HG03045 (cell line): ENCODE results near the gene GRPR.

ENCODE experiments used
- ATAC-seq: cut with Tn5 transposase; IDR thresholded peaks from one replicate; pipeline ENCODE4 v1.9.1; 2021; ENCODE audit warnings: mild to moderate bottlenecking, moderate library complexity; ENCODE audit not compliant: unreplicated experiment

Gene GRPR

GRCh38 chrX:16123222-16123786 is at the start of gene GRPR:
Gene GRPR (plus strand): TSS chrX:16123565. CDS start chrX:16123954, 389 bp downstream.
- ATAC-seq = peak; percentile 69

DNA sequence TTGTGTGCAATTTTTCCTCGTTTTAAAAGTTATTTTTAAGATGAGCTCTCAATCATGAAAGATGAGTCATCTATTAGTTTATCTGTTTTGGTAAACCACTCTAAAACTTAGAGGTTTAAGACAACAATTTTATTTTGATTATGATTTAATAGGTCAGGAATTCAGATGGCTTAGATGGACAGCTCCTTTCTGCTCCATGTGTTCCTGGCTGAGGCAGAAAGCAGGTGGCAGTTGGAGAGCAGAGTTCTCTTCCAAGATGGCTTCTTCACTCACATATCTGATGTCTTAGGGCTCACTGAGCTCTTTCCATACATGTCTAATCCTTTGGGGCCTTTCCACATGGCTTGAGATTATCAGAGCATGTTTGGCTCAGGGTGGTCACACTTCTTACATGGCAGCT is 48.3 kb upstream of the GRPR start:
- no peak for ATAC-seq

DNA sequence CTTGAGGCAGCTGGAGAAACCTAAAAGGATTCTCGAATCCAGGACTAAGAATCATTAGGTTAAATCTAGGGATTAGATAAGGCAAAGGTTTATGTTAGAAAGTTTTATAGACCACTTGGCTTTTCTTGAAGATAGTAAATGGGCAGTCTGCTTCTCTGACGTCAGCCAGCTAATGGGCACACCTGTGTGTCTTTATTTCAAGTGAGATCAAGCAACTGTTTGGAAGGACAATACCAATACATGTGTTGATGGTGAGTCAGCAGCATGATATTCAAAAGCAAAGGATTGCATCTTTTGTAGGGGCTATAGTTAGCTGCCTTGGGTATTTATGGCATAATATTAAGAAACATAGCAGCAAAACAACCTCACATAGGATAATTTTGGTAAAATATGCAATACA is 46.5 kb upstream of the GRPR start:
- no peak for ATAC-seq

GRCh38 chrX:16077811-16078210 is 45.6 kb upstream of the GRPR start:
- no peak for ATAC-seq

DNA sequence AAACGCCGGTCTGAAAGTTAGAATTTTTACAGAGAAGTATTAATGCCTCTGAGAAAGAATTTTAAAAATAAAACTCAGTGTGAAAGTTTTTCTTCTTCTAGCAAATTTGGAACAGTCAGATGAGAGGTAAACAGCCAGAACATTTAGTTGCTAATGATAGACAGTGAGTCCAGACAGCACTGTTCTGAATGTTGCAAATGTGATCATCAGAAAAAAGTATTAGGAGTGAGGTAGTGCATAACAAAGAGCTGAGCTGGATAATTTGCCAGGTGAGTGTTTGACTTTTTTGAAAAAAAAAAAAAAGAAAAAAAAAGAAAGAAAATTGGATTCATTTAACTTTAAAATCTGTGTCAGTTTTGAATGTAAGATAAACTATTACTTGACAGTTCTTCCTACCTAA is 42.0 kb upstream of the GRPR start:
- ATAC-seq = no peak

GRCh38 chrX:16082470-16083085 is 40.8 kb upstream of the GRPR start:
- ATAC-seq = no peak

DNA sequence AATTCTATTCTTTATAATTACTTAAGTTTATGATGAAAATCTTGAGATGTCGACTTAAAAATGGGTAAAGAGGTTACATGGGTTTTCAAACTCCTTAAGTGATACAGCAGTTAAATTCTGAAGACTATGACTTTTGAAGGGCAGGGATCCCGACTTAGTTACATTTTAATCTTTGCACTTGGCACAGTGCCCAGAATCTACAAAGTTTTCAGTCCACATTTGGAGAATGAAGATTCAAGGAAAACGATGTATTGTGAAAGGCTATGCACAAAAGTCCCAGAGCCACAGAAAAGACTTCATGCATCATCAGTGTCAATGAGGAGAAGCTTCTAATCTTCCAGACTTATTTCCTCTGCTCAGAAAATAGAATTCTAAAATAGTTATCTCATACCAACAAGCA is 36.3 kb upstream of the GRPR start:
- ATAC-seq = no peak

GRCh38 chrX:16089086-16089485 is 34.3 kb upstream of the GRPR start:
- ATAC-seq = no peak

DNA sequence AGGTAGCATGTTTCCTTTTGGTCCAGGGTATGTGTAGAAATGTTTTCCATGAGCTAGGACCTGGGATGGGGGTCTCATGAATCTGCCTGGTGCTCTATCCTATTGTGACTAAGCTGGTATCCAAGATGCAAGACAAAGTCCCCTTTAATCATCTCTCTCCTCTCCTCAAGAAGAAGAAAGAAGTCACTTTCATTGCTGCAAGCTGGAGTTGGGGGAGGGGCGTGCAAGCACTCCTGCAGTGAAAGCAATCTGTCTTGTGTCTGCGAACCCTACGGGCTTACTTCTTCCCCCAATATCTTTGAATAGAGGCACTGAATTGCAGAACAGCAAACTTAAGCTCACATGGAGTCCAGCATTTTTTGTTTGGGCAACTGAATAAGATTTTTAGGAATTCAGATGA is 27.2 kb upstream of the GRPR start:
- ATAC-seq = no peak

GRCh38 chrX:16100673-16101072 is 22.7 kb upstream of the GRPR start:
- ATAC-seq = no peak

GRCh38 chrX:16101581-16101980 is 21.8 kb upstream of the GRPR start:
- ATAC-seq = no peak

GRCh38 chrX:16103625-16104024 is 19.7 kb upstream of the GRPR start:
- no peak for ATAC-seq

DNA sequence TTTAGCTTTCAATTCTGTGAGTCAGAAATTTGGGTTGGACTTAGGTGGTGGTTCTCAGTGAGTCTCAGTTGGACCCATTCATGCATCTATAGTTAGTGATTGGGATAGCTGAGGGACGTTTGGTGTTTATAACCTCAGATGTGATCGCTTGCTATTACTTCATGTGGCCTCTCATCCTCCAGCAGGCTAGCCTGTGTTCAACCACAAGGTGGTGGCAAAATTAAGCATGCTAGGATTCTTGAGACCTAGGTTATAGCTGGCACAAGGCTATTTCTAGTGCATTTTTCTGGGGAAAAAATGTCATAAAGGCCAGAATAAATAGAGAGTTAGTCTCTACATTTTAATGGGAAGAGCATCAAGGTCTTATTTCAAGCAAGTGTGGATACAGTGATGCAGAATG is 10.9 kb upstream of the GRPR start:
- ATAC-seq = no peak

DNA sequence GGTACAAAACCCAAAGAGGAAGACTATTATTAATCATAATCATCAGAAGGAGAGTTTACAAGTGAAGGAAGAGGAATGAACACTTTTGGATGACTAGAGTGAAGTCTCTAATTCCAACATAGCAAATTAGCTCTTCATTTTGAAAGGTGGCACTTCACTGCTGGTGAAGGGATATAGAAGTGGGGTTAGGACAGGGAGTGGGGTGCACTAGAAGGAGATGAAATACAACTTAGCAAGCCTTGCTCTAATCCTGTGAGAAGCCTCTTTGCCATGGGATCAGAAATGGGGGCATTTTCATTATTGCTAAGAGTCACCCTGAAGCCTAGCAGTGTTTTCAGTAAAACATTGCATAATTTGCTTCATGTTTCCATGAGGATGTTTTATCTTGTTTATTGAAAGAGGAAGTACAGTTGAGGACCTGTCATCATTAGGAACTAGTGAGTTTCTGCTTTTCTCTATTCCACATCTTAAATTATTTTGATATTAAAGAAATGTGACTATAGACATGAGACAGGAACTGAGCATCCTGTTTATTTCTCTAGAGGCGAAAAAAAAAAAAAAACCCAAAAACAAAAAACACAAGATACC is 9.3 kb upstream of the GRPR start:
- ATAC-seq = no peak

DNA sequence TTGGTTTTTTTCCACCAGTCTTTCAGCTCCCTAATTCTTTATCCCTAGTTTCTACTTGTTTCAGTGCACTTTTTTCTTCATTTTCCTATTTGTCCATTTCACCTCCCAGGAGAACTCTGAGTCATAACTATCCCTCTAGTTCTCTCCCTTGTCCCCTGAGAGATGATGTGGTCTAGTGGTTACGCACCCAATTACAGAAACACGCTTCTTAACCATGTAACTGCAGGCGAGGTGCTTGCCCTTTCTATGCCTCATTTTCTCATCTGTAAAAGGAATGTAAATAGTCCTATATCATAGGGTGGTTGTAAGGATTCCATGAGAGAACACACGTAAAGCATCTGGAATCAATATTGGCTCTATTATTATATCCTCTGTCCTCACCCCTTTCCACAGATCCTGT is 8.8 kb upstream of the GRPR start:
- no peak for ATAC-seq

DNA sequence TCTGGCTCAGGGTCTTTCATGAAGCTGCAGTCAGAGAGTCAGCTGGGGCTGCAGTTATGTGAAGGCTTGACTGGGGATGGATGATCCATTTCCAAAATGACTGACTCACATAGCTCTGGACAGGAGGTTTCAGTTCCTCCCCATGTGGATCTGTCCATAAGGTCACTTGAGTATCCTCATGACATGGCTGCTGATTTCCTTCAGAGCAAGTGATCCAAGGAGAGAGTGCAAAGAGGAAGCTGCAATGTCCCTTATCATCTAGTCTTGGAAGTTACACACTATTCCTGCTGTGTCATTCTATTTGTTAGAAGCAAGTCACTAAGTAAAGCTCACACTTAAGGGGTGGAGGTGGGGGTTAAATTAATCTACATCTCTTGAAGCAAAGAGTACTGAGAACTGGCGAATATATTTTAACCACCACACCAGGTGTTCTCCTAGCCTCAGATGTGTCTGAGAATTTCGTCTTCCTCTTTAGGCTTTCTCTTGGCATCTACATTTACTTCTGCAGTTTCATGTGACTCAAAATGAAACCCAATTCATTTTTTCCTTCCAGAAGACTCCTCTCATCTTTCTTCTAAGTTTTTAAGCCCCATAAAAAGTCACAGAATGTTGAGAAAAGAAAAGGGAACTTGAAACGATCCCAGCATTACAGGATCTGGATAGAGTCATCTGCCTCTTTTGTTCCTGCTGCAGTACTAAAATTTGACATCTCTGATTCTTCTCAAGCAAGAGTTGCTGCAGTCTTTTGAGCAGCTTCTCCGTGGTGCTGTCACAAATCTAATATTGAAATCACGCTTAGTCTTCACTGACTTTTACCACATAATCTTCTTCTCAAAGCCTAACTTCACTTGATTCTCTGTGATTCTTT is 3.8 kb upstream of the GRPR start:
- peak; percentile 79 for ATAC-seq

- ATAC-seq = no peak
These were observed 2.9 kb upstream of the GRPR start for GRCh38 chrX:16120431-16120830.

- no peak for ATAC-seq
These were observed 836 bp downstream of the GRPR start for GRCh38 chrX:16124201-16124600.

DNA sequence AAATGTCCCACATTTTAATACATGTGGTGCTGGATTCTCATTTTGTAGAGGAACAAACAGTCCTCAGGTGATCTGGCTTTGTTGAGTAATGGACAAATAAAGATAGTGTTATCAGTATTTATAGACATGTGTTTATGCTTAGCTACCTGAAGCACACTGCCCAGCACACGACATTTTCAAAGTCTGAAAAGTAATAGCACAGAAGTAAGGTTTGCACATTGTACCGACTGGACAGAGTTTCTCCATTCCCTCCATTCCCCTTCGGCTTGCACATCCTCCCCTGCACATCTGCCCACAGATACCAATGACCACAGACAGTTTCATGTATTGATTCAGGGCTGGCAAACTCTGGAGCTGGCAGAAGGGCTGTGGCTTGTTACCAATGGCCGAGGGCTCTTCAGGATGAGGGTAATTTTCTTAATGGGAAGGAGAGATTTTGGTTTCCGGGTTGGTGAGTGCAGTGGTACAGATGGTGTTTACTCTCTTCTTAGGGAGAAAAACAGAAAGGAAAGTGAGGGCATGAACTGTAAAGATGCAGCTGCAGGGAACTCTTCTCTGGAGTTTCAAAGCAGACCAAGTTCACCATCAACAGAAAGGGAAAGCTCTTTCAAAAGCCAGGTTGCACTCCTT is 2.3 kb downstream of the GRPR start:
- no peak for ATAC-seq

DNA sequence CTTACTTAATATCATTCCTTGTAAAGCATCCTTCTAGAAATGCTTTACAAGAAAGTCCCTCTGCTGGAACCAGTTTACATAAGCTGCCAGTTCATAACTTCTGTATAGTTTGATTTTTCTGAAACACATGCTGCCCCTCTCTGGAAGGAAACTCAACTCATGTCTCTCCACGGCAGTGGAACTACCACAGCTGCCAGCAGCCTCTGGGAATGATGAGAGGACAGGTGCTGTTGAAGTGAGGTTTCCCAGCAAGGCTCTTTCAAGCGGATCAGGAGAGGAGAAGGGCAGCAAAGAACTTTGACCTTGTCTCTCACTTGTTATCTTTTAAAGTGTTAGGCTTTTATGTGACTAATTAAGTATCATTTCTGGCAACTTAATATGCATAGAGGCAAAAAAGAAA is 7.3 kb downstream of the GRPR start:
- ATAC-seq = no peak

DNA sequence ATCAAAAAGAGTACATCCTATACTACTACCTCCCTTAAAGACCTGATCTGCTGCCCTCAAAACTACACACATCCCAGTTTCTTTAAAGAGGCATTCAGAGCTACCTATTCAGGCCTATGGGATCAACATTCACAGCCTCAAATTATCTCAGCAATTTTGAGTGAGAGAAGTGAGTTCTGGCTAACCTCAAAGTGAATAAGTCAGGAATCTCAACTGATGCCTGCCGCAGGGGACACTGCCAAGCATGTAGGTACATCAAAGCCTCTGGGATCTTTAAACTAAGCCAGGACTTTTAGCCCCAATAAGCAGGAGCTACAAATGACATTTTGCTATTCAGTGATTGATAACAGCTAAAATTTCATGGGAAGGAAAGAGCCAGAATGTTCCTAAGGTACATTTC is 11.6 kb downstream of the GRPR start:
- ATAC-seq = no peak
